Activated CD8-positive, alpha-beta T cell treated with anti-CD3 and anti-CD28 coated beads for 36 hours (primary cell): ENCODE measurements around the gene KRTAP12-1. TPM values are rescaled to one million over a fixed set of nuclear protein-coding genes. Genes with fewer than 3 reads are reported as not detected.
"Not testable (repeated sequence)": the region's sequence is repeated elsewhere in the genome, so short reads cannot be mapped to it uniquely, and the experiment has no call there.

Experiments
- ATAC-seq: fragments of 200-7000 bp; cut with Tn5 transposase; one replicate; pipeline ENCODE4 v1.10.0; 2021; ENCODE audit warnings: mild to moderate bottlenecking, moderate library complexity
- CTCF ChIA-PET: fragments of 350-600 bp; sonication (Branson Sonifier 250); formaldehyde crosslinking; loops from one replicate; lab custom pipeline; 2021; ENCODE audit warnings: antibody characterized with exemption; lab: Charles Lee
- POLR2A ChIA-PET: fragments of 350-600 bp; sonication (Branson Sonifier 250); formaldehyde crosslinking; loops from one replicate; lab custom pipeline; 2021; ENCODE audit warnings: antibody characterized with exemption; lab: Charles Lee
- DNase-seq: peaks from one replicate; pipeline ENCODE4 v3.0.0-alpha.2; 2020
- H3K27ac Mint-ChIP-seq: one replicate; pipeline ENCODE4 v1.8.0; 2021; ENCODE audit warnings: mild to moderate bottlenecking, mixed read lengths
- H3K27me3 Mint-ChIP-seq: one replicate; pipeline ENCODE4 v1.8.0; 2021; ENCODE audit warnings: mixed read lengths
- H3K36me3 Mint-ChIP-seq: one replicate; pipeline ENCODE4 v1.8.0; 2021; ENCODE audit warnings: low read depth, mixed read lengths
- H3K4me1 Mint-ChIP-seq: one replicate; pipeline ENCODE4 v1.8.0; 2021; ENCODE audit warnings: low read depth, mixed read lengths
- H3K4me3 Mint-ChIP-seq: one replicate; pipeline ENCODE4 v1.8.0; 2021; ENCODE audit warnings: mild to moderate bottlenecking, moderate library complexity, mixed read lengths
- H3K9me3 Mint-ChIP-seq: one replicate; pipeline ENCODE4 v1.8.0; 2021; ENCODE audit warnings: mixed read lengths
- CTCF ChIP-seq: fragments of 200-600 bp; IDR thresholded peaks from one replicate; pipeline ENCODE4 v1.8.0; 2022; ENCODE audit warnings: antibody characterized with exemption, mild to moderate bottlenecking
- intact Hi-C: fragments of 100-400 bp; cut with micrococcal nuclease; formaldehyde crosslinking; loops from one replicate; pipeline ENCODE4 v1.10.0; 2022
- total RNA-seq, 2 experiments: library from RNA; stranded (reverse); gene quantifications; one replicate each; pipeline ENCODE4 v1.2.3, GENCODE V29; 2021

Gene KRTAP12-1
- total RNA-seq, 2 experiments from 2014 or later: not detected

GRCh38 chr21:44699502-44700001, 17.6 kb upstream of the KRTAP12-1 start:
- CTCF ChIA-PET: interaction anchor here (1.0 kb wide), 1 partner anchor 189 kb away, joined by 3 read pairs; no protein-coding TSS in a partner anchor
- no peak for DNase-seq
- Mint-ChIP-seq H3K4me1 (peaks cover 2% of the 10 kb centered on the region), H3K4me3 (no peak overlapping the region), H3K27ac (no peak overlapping the region), H3K27me3 (peaks cover 52% of the 10 kb centered on the region), H3K9me3 (no peaks in the 10 kb centered on the region), H3K36me3 (no peaks in the 10 kb centered on the region)
- no peak for TF ChIP-seq CTCF
- ATAC-seq: no peak
- intact Hi-C loops: no loop called here
- POLR2A ChIA-PET: no interaction called here

- peaks cover 7% of the 10 kb centered on the region for H3K4me1 Mint-ChIP-seq
- no peaks in the 10 kb centered on the region for H3K36me3 Mint-ChIP-seq
- POLR2A ChIA-PET: no interaction called here
- H3K4me3 Mint-ChIP-seq: no peak overlapping the region
- CTCF ChIA-PET: no interaction called here
- ATAC-seq (no peak), DNase-seq (no peak)
- TF ChIP-seq CTCF: no peak
- peaks cover 4% of the 10 kb centered on the region for H3K9me3 Mint-ChIP-seq
- no peak overlapping the region for H3K27ac Mint-ChIP-seq
- intact Hi-C loops: no loop called here
- peaks cover 45% of the 10 kb centered on the region for H3K27me3 Mint-ChIP-seq
Measured at GRCh38 chr21:44697811-44698734, 16.1 kb upstream of the KRTAP12-1 start.

DNA sequence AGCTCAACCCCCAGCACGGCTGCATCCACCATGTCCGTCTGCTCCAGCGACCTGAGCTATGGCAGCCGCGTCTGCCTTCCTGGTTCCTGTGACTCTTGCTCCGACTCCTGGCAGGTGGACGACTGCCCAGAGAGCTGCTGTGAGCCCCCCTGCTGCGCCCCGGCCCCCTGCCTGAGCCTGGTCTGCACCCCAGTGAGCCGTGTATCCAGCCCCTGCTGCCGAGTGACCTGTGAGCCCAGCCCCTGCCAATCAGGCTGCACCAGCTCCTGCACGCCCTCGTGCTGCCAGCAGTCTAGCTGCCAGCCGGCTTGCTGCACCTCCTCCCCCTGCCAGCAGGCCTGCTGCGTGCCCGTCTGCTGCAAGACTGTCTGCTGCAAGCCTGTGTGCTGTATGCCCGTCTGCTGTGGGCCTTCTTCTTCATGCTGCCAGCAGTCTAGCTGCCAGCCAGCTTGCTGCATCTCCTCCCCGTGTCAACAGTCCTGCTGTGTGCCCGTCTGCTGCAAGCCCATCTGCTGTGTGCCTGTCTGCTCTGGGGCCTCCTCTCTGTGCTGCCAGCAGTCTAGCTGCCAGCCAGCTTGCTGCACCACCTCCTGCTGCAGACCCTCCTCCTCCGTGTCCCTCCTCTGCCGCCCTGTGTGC, 15.3 kb upstream of the KRTAP12-1 start, which contains the start of gene KRTAP10-12:
Gene KRTAP10-12 (plus strand): TSS at position 1 of the 639 bp plus-strand sequence. CDS start 30 bp downstream, at position 31.
- intact Hi-C loops, H3K4me1 Mint-ChIP-seq, H3K4me3 Mint-ChIP-seq, ATAC-seq, H3K27ac Mint-ChIP-seq, POLR2A ChIA-PET, H3K36me3 Mint-ChIP-seq, DNase-seq: not testable (repeated sequence)
- Mint-ChIP-seq H3K9me3 (peaks cover 11% of the 10 kb centered on the region), H3K27me3 (peaks cover 37% of the 10 kb centered on the region)
- CTCF ChIA-PET: interaction anchor here (1.4 kb wide), 1 partner anchor 12 kb away, joined by 4 read pairs; no protein-coding TSS in a partner anchor

DNA sequence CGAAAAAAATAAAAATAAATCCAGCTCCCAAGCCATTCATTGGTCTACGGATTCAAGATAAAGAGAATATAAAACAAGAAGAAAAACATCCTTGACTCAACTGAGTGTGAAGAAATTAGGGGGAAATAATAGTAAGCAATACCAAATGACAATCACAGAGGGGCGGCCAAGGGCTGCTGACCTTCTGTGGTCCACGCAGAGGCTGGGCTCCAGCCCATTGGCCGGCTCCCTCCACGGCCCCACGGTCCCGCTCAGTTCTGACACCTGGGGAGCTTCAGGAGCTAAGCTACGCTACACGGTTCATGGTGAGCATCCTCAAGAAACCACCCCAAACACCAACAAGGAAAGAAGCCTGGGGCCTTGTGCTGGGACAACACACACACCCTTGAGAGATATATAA, 14.6 kb upstream of the KRTAP12-1 start:
- ATAC-seq (no peak), DNase-seq (no peak)
- intact Hi-C loops: no loop called here
- Mint-ChIP-seq H3K27ac (no peak overlapping the region), H3K36me3 (no peaks in the 10 kb centered on the region), H3K4me3 (no peak overlapping the region), H3K9me3 (peaks cover 11% of the 10 kb centered on the region), H3K4me1 (peaks cover 12% of the 10 kb centered on the region), H3K27me3 (peaks cover 32% of the 10 kb centered on the region)
- ChIA-PET POLR2A (no interaction called here), CTCF (interaction anchor here (1.0 to 1.4 kb wide), 2 partner anchors 12 to 97 kb away, joined by 3 to 4 read pairs; no protein-coding TSS in a partner anchor)
- no peak for TF ChIP-seq CTCF

- ChIA-PET CTCF (no interaction called here), POLR2A (no interaction called here)
- ATAC-seq: no peak
- Mint-ChIP-seq H3K4me3 (no peak overlapping the region), H3K27ac (no peak overlapping the region), H3K9me3 (peaks cover 11% of the 10 kb centered on the region), H3K27me3 (peaks cover 27% of the 10 kb centered on the region), H3K4me1 (peaks cover 18% of the 10 kb centered on the region), H3K36me3 (no peaks in the 10 kb centered on the region)
- DNase-seq: no peak
- no peak for TF ChIP-seq CTCF
- intact Hi-C loops: no loop called here
Measured at GRCh38 chr21:44695641-44696040, 13.7 kb upstream of the KRTAP12-1 start.
